ENCODE results near the gene HK1.

The HK1 gene

GRCh38 chr10:69290993-69291392 lies 12.7 kb downstream of the HK1 start:
- no peak for TF ChIP-seq CTCF (IDR thresholded peaks at IDR 0.05)

DNA sequence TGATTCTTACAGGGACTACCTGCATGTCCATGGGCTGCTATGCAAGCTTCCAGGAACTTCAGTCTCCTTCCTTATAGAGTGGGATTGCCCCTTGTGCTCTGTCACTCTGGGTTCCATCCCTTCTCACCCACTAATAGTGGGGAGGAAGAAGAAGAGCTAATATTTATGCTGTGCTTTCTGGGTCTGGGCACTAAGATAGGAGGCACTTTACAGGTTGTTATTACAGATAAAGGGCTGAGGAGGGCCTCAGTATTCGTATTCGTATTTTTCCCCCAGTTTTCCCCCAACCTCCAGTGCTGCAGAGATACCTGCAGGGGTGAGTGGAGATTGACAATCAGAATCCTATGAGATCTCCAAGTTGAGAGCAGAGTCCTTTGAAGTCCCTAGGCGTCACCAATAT lies 14.2 kb downstream of the HK1 start:
- no peak for TF ChIP-seq CTCF (IDR thresholded peaks at IDR 0.05)

DNA sequence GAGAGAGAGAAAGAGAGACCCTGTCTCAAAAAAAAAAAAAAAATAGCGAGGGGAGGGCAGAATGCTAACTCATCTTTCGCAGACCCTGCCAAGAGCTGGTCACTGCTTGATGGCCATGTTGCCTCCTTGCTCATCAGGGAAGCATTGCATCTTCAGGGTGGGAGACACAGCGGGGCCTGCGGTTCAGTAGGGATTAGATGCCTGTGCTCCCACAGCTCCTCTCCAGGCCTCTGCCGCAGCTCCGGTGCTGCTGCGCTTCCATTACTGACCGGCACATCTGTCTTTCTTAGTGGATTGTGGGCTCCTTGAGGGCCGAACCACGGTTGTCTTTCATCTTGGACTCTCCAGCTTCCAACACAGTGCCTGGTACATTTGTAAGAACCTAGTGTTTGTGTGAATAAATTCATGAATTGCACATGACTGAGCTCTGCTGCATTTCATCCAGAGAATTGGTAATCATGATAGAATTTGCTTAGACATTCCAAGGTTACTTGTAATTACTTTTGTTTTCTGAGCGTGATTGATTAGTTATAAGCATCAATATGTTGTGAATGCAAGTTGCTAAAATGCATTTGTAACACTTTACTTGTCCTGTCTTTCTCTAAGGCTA lies 16.8 kb downstream of the HK1 start:
- no peak for TF ChIP-seq CTCF (IDR thresholded peaks at IDR 0.05)

- TF ChIP-seq CTCF (IDR thresholded peaks at IDR 0.05), result no peak
These were observed 25.3 kb downstream of the HK1 start for GRCh38 chr10:69303632-69304051.

DNA sequence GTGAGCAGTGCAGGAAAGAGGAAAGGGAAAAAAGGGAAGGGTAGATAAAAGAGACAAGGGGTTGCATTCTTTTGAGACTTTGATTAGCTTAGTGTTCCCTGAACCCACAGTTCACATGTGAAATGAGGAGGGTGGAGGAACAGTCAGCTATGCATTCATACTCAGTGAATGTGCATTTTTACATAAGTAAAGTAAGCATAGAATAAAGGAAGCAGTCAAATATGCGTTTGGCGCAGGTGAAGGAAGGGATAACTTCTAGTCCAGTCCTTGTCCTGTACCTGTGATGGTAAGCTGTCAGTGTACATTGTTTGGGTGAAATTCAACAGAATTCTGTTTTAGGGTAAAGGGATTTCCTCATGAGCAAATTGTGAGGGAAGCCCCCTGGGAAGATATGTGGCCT lies 28.1 kb downstream of the HK1 start:
- TF ChIP-seq CTCF (IDR thresholded peaks at IDR 0.05), result no peak

GRCh38 chr10:69307434-69307833 lies 29.1 kb downstream of the HK1 start:
- TF ChIP-seq CTCF (IDR thresholded peaks at IDR 0.05), result no peak

DNA sequence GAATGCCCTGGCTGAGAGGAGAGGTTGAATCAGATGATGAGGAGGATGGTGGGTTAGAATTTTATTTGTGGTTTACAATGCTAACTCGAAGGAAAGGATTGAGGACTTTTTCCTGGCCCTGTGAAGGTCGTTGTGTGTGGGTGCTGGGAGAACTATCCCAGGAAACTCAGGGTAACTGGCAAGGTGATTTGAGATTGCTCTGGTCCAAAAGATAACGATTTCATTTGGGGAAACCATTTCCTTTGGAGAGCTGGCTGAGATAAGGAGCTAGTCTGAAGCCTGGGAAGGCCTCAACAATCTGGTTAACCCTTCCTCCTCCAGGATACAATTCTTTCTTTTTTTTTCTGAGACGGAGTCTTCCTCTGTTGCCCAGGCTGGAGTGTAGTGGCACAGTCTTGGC lies 33.0 kb downstream of the HK1 start:
- no peak for TF ChIP-seq CTCF (IDR thresholded peaks at IDR 0.05)

GRCh38 chr10:69312528-69312927 lies 34.2 kb downstream of the HK1 start:
- no peak for TF ChIP-seq CTCF (IDR thresholded peaks at IDR 0.05)
